Parathyroid adenoma (tissue), 2 donors: ENCODE data around the gene RASAL2.
"Not testable (repeated sequence)": the region's sequence is repeated elsewhere in the genome, so short reads cannot be mapped to it uniquely, and the experiment has no call there.

Source experiments
- H2AFZ ChIP-seq: fragments of 300-600 bp; sonication (generic); one replicate; pipeline ENCODE4 v1.7.0; 2017; ENCODE audit warnings: antibody characterized with exemption, mild to moderate bottlenecking
- H3K27ac ChIP-seq: fragments of 300-600 bp; sonication (generic); one replicate; pipeline ENCODE4 v1.7.0; 2017
- H3K27me3 ChIP-seq: fragments of 300-600 bp; sonication (generic); one replicate; pipeline ENCODE4 v1.7.0; 2017; ENCODE audit warnings: low read length; ENCODE audit not compliant: control insufficient read depth, insufficient read depth
- H3K36me3 ChIP-seq: fragments of 300-600 bp; sonication (generic); one replicate; pipeline ENCODE4 v1.7.0; 2017; ENCODE audit warnings: low read length; ENCODE audit not compliant: control insufficient read depth, insufficient read depth
- H3K4me1 ChIP-seq: fragments of 300-600 bp; sonication (generic); one replicate; pipeline ENCODE4 v1.7.0; 2017; ENCODE audit warnings: control low read depth
- H3K4me2 ChIP-seq: fragments of 300-600 bp; sonication (generic); one replicate; pipeline ENCODE4 v1.7.0; 2017; ENCODE audit warnings: low read length
- H3K4me3 ChIP-seq: fragments of 300-600 bp; sonication (generic); one replicate; pipeline ENCODE4 v1.7.0; 2017; ENCODE audit warnings: low read depth, low read length
- H3K79me2 ChIP-seq: fragments of 300-600 bp; sonication (generic); one replicate; pipeline ENCODE4 v1.7.0; 2017; ENCODE audit warnings: control low read depth
- H3K9ac ChIP-seq: fragments of 300-600 bp; sonication (generic); one replicate; pipeline ENCODE4 v1.7.0; 2017; ENCODE audit warnings: mild to moderate bottlenecking
- H3K9me3 ChIP-seq: fragments of 300-600 bp; sonication (generic); one replicate; pipeline ENCODE4 v1.7.0; 2017; ENCODE audit warnings: low read length; ENCODE audit not compliant: control insufficient read depth
- CTCF ChIP-seq: fragments of 300-600 bp; sonication (generic); IDR thresholded peaks from one replicate; pipeline ENCODE4 v1.7.0; 2017; ENCODE audit warnings: antibody characterized with exemption, mild to moderate bottlenecking
- donor health status: primary hyperparathyroidism.

Gene RASAL2

GRCh38 chr1:178120088-178120487 is 26.2 kb downstream of the RASAL2 start:
- no peak overlapping the region for H3K4me3 ChIP-seq
- H3K27ac ChIP-seq, result no peak overlapping the region
- H3K36me3 ChIP-seq, result no peaks in the 10 kb centered on the region
- no peak overlapping the region for H3K4me2 ChIP-seq
- TF ChIP-seq CTCF, result no peak
- no peaks in the 10 kb centered on the region for H3K4me1 ChIP-seq
- H3K9ac ChIP-seq, result no peak overlapping the region
- no peaks in the 10 kb centered on the region for H3K9me3 ChIP-seq
- H3K27me3 ChIP-seq, result no peaks in the 10 kb centered on the region
- H2AFZ ChIP-seq, result no peak overlapping the region
- H3K79me2 ChIP-seq, result peaks cover 2% of the 10 kb centered on the region

DNA sequence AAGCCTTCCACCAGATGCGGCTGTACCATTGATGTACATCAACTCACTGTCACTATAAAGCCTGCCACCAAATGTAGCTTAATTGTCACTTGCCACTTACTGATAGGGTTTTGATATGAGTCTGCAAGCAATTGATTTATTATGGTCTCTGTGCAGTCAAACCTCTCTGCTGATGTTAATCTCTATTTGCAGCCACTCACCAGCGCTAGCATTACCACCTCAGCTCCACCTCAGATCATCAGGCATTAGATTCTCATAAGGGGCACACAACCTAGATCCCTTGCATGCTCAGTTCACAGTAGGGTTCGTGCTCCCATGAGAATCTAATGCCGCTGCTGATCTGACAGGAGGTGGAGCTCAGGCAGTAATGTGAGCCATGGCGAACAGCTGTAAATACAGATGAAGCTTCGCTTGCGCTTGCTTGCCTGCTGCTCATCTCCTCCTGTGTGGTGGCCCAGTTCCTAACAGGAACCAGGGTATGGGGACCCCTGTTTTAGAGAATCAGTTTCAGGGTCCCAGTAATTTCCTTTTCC is 26.7 kb downstream of the RASAL2 start:
- not testable (repeated sequence) for H3K27ac ChIP-seq, H3K4me1 ChIP-seq, H3K4me3 ChIP-seq, H3K79me2 ChIP-seq, H2AFZ ChIP-seq, H3K9ac ChIP-seq, H3K4me2 ChIP-seq, H3K27me3 ChIP-seq, H3K9me3 ChIP-seq, H3K36me3 ChIP-seq

DNA sequence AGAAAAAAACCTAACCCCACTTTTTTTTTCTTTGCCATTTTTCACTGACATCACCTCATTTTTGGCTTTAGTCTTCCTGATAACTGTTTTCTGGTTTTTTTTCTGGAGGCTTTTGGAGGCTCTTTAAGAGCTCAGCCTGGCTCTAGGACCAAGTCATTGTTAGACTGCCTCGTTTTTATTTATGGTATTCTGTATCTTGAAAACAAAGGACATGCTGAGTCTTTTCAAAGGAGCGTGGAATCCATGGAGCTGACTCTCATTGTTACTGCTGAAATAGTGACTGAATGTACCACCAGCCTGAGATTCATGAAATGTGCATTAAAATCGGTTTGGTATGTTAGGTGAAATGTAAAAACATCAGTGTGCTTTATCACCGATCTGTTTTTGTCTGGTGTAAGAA is 28.0 kb downstream of the RASAL2 start:
- no peak for TF ChIP-seq CTCF
- Histone ChIP-seq H3K27ac (no peak overlapping the region), H3K9ac (no peak overlapping the region), H2AFZ (no peak overlapping the region), H3K36me3 (no peaks in the 10 kb centered on the region), H3K27me3 (no peaks in the 10 kb centered on the region), H3K9me3 (no peaks in the 10 kb centered on the region), H3K4me3 (no peak overlapping the region), H3K4me2 (no peak overlapping the region), H3K4me1 (no peaks in the 10 kb centered on the region), H3K79me2 (no peaks in the 10 kb centered on the region)

DNA sequence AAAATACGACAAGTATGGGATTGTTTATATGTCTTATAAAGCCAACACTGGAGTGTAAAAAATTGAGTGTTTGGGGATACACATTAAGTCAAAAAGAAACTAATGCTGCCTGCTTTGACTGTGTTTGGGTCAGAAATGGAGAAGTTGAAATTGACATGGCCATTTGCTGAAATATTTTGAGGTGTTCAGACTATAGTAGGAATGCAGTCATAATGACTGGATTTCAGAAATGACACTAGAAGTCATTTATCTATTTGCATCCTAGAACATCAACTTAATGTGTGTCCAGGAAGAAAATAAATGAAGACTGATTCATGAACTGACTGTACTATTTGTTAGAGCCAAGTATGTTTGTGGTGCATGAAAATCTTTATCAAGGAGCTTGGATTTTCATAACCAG is 28.4 kb downstream of the RASAL2 start:
- no peak overlapping the region for H3K4me2 ChIP-seq
- H3K36me3 ChIP-seq, result no peaks in the 10 kb centered on the region
- H3K4me3 ChIP-seq, result no peak overlapping the region
- H3K9ac ChIP-seq, result no peak overlapping the region
- no peaks in the 10 kb centered on the region for H3K79me2 ChIP-seq
- no peak overlapping the region for H3K27ac ChIP-seq
- no peak overlapping the region for H2AFZ ChIP-seq
- TF ChIP-seq CTCF, result no peak
- H3K9me3 ChIP-seq, result no peaks in the 10 kb centered on the region
- H3K4me1 ChIP-seq, result no peaks in the 10 kb centered on the region
- H3K27me3 ChIP-seq, result no peaks in the 10 kb centered on the region

DNA sequence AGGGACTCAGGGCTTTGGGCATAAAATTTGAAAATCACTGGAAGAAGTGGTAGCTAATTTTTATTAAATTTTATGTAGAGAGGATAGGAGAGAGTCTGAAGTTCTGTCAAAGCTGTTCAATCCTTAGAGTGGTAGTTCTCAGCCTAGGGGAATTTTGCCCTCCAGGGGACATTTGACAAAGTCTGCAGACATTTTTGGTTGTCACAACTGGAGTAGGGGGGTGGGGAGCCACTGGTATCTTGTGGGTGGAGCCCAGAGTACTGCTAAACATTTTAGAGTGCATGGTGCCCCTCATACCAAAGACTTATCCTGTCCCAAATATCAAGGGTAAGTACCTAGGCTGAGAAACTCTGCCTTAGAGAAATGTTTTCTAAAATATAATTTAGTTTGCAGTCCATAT is 30.2 kb downstream of the RASAL2 start:
- Histone ChIP-seq H3K9ac (no peak overlapping the region), H3K27ac (no peak overlapping the region), H2AFZ (no peak overlapping the region), H3K27me3 (no peaks in the 10 kb centered on the region), H3K4me3 (no peak overlapping the region), H3K9me3 (no peaks in the 10 kb centered on the region), H3K4me1 (no peaks in the 10 kb centered on the region), H3K79me2 (no peaks in the 10 kb centered on the region), H3K36me3 (no peaks in the 10 kb centered on the region), H3K4me2 (no peak overlapping the region)
- TF ChIP-seq CTCF, result no peak
